K562 (cell line): ENCODE results near the gene COL15A1. TPM values are rescaled to one million over a fixed set of nuclear protein-coding genes. Genes with fewer than 3 reads are reported as not detected.
A peak's percentile ranks its signal among the peaks of the same experiment; 100 is the strongest.

Experiments
- CCAR2 ChIP-seq: fragments of 200-400 bp; formaldehyde crosslinking; IDR thresholded peaks from 2 replicates; pipeline ENCODE4 v1.6.1; 2017; ENCODE audit warnings: mild to moderate bottlenecking, low read depth, low read length
- E2F5 ChIP-seq: sonication (generic); formaldehyde crosslinking; IDR thresholded peaks from 2 replicates; pipeline ENCODE4 v1.8.0; 2022; ENCODE audit warnings: mild to moderate bottlenecking, missing genetic modification reagents
- FOXM1 ChIP-seq, 2 experiments: fragments of 450-650 bp in 1 of 2; sonication (generic) in 1 of 2; formaldehyde crosslinking in 1 of 2; IDR thresholded peaks; 2 replicates each; pipeline versions ENCODE4 v1.6.1 to v1.9.0; 2017 to 2022; ENCODE audit warnings: low read depth in 2 of 2, mild to moderate bottlenecking in 2 of 2, missing genetic modification reagents in 1 of 2, moderate library complexity in 1 of 2
- GTF2F1 ChIP-seq: IDR thresholded peaks from 2 replicates; pipeline ENCODE4 v1.6.1; 2011; ENCODE audit warnings: low read depth, low read length, improper control_type of control experiment
- NCOA2 ChIP-seq, 2 experiments: fragments of 450-650 bp; IDR thresholded peaks; 2 replicates each; pipeline ENCODE4 v1.6.1; 2018; ENCODE audit warnings: mild to moderate bottlenecking in 2 of 2, moderate library complexity in 1 of 2; ENCODE audit not compliant: partially characterized antibody in 2 of 2
- RAD51 ChIP-seq: fragments of 450-650 bp; IDR thresholded peaks from 2 replicates; pipeline ENCODE4 v1.7.1; 2016; ENCODE audit warnings: low read depth, mild to moderate bottlenecking, borderline replicate concordance
- RREB1 ChIP-seq: fragments of 250-450 bp; sonication (Bioruptor Pico); IDR thresholded peaks from 2 replicates; pipeline ENCODE4 v1.4.0; 2020
- TEAD4 ChIP-seq, 2 experiments: sonication (generic) in 1 of 2; formaldehyde crosslinking in 1 of 2; IDR thresholded peaks; 2 replicates each; pipeline versions ENCODE4 v1.6.1 to v1.8.0; 2012 to 2022; ENCODE audit warnings: borderline replicate concordance in 1 of 2, inconsistent platforms in 1 of 2, low read length in 1 of 2, mild to moderate bottlenecking in 1 of 2, missing genetic modification reagents in 1 of 2
- ZNF133 ChIP-seq: fragments of 250-450 bp; sonication (Bioruptor Pico); IDR thresholded peaks from 2 replicates; pipeline ENCODE4 v1.4.0; 2020; ENCODE audit warnings: mild to moderate bottlenecking
- ZNF408 ChIP-seq: fragments of 250-450 bp; sonication (Bioruptor Pico); IDR thresholded peaks from 2 replicates; pipeline ENCODE4 v1.4.0; 2020; ENCODE audit warnings: low read depth, mild to moderate bottlenecking, moderate library complexity
- polyA plus RNA-seq, 8 experiments: library from polyadenylated mRNA; depleted of rRNA in 4 of 8; stranded (reverse) in 5 of 8; unstranded in 3 of 8; fragments of >200 nt; fragmentation: Nextera tagmentation in 2 of 8; fragmentation: Illumina TruSeq in 1 of 8; extraction: Ambion mirVana in 2 of 8; extraction: Trizol in 1 of 8; gene quantifications; 2 replicates each; pipeline versions ENCODE4 v1.2.1 to v1.2.3, GENCODE V29; 2011 to 2014; ENCODE audit warnings: inconsistent platforms in 1 of 8, missing spikeins in 1 of 8
- total RNA-seq, 7 experiments: library from RNA; depleted of rRNA in 6 of 7; stranded (reverse); fragments of >200 nt in 6 of 7; fragmentation: Illumina TruSeq in 2 of 7; extraction: Trizol in 2 of 7; gene quantifications; 2 replicates each; pipeline versions ENCODE4 v1.2.1 to v1.2.3, GENCODE V29; 2011 to 2021; ENCODE audit warnings: low replicate concordance in 1 of 7
- TF ChIP-seq, protein P1 (sequence below): sonication (generic); formaldehyde crosslinking; IDR thresholded peaks from 2 replicates; pipeline ENCODE4 v1.8.1; 2023; ENCODE audit warnings: mild to moderate bottlenecking, missing genetic modification reagents, moderate library complexity
- TF ChIP-seq, protein P2 (sequence below): fragments of 450-650 bp; IDR thresholded peaks from 2 replicates; pipeline ENCODE4 v1.7.0; 2016; ENCODE audit warnings: borderline replicate concordance
- TF ChIP-seq, protein P3 (sequence below): fragments of 450-650 bp; IDR thresholded peaks from 2 replicates; pipeline ENCODE4 v1.6.1; 2017; ENCODE audit warnings: antibody characterized with exemption

Gene COL15A1
- total and polyA plus RNA-seq, 9 of the 15 experiments (the other 6 are each of a cell fraction or from before 2014, with no cell fraction given): 0.46 to 5.1 (median 2.6) TPM

- TF ChIP-seq RREB1 (CRISPR knock-in tag) (0 out of 2 replicates have a peak, but pooled peaks have one; percentile 20), CCAR2 (no peak), FOXM1 (IDR thresholded peaks at IDR 0.05; ENCODE audit: low read depth) (no peak; the same call in 1 of the 2 replicates), FOXM1 (CRISPR knock-in tag; IDR thresholded peaks at IDR 0.05; ENCODE audit: low read depth) (no peak), E2F5 (0 out of 2 replicates have a peak, but pooled peaks have one; percentile 11), GTF2F1 (no peak), ZNF133 (CRISPR knock-in tag) (no peak), ZNF408 (CRISPR knock-in tag) (no peak), RAD51 (no peak), TEAD4 (IDR thresholded peaks at IDR 0.05; ENCODE audit: low read length) (peak; percentile 92), TEAD4 (CRISPR knock-in tag; IDR thresholded peaks at IDR 0.05; ENCODE audit: borderline replicate concordance) (no peak), NCOA2 (IDR thresholded peaks at IDR 0.05; ENCODE audit: partially characterized antibody in 2 of 2) (no peak)
- TF ChIP-seq, protein P1, sequence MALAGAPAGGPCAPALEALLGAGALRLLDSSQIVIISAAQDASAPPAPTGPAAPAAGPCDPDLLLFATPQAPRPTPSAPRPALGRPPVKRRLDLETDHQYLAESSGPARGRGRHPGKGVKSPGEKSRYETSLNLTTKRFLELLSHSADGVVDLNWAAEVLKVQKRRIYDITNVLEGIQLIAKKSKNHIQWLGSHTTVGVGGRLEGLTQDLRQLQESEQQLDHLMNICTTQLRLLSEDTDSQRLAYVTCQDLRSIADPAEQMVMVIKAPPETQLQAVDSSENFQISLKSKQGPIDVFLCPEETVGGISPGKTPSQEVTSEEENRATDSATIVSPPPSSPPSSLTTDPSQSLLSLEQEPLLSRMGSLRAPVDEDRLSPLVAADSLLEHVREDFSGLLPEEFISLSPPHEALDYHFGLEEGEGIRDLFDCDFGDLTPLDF (CRISPR knock-in tag): no peak
- TF ChIP-seq, protein P2, sequence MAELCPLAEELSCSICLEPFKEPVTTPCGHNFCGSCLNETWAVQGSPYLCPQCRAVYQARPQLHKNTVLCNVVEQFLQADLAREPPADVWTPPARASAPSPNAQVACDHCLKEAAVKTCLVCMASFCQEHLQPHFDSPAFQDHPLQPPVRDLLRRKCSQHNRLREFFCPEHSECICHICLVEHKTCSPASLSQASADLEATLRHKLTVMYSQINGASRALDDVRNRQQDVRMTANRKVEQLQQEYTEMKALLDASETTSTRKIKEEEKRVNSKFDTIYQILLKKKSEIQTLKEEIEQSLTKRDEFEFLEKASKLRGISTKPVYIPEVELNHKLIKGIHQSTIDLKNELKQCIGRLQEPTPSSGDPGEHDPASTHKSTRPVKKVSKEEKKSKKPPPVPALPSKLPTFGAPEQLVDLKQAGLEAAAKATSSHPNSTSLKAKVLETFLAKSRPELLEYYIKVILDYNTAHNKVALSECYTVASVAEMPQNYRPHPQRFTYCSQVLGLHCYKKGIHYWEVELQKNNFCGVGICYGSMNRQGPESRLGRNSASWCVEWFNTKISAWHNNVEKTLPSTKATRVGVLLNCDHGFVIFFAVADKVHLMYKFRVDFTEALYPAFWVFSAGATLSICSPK: no peak
- TF ChIP-seq, protein P3, sequence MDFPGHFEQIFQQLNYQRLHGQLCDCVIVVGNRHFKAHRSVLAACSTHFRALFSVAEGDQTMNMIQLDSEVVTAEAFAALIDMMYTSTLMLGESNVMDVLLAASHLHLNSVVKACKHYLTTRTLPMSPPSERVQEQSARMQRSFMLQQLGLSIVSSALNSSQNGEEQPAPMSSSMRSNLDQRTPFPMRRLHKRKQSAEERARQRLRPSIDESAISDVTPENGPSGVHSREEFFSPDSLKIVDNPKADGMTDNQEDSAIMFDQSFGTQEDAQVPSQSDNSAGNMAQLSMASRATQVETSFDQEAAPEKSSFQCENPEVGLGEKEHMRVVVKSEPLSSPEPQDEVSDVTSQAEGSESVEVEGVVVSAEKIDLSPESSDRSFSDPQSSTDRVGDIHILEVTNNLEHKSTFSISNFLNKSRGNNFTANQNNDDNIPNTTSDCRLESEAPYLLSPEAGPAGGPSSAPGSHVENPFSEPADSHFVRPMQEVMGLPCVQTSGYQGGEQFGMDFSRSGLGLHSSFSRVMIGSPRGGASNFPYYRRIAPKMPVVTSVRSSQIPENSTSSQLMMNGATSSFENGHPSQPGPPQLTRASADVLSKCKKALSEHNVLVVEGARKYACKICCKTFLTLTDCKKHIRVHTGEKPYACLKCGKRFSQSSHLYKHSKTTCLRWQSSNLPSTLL: no peak
Observed at GRCh38 chr9:99057665-99058625, 114.2 kb downstream of the COL15A1 start (continued).
